SU-DHL-6 (cell line): Measurements from ENCODE around the gene CHRNB4.

Experiments used
- H2AFZ ChIP-seq: fragments of 200-600 bp; sonication (generic); 2 replicates; pipeline ENCODE4 v1.6.1; 2014; ENCODE audit warnings: low read depth, mild to moderate bottlenecking, moderate library complexity, mixed read lengths, antibody characterized with exemption, low read length; ENCODE audit not compliant: severe bottlenecking
- H3F3A ChIP-seq: fragments of 200-600 bp; shearing (Covaris generic); 2 replicates; pipeline ENCODE4 v1.6.0; 2016; ENCODE audit warnings: antibody characterized with exemption, mild to moderate bottlenecking; ENCODE audit not compliant: insufficient read depth
- H3K27ac ChIP-seq: fragments of 200-600 bp; sonication (generic); 2 replicates; pipeline ENCODE4 v1.5.1; 2016; ENCODE audit warnings: low read depth, mild to moderate bottlenecking, low read length, moderate library complexity, mixed read lengths
- H3K27me3 ChIP-seq: fragments of 200-600 bp; sonication (generic), shearing (Covaris generic); 2 replicates; pipeline ENCODE4 v1.6.0; 2014; ENCODE audit warnings: mild to moderate bottlenecking, low read length
- H3K36me3 ChIP-seq: fragments of 200-600 bp; sonication (generic); 2 replicates; pipeline ENCODE4 v1.6.1; 2014; ENCODE audit warnings: mild to moderate bottlenecking, low read length, mixed read lengths
- H3K4me2 ChIP-seq: fragments of 300-600, 200-600 bp; shearing (Covaris generic), sonication (generic); 2 replicates; pipeline ENCODE4 v1.6.0; 2014; ENCODE audit warnings: low read length, low read depth, mild to moderate bottlenecking; ENCODE audit not compliant: poor library complexity, severe bottlenecking
- H3K4me3 ChIP-seq: fragments of 200-600 bp; sonication (generic); 2 replicates; pipeline ENCODE4 v1.5.1; 2014; ENCODE audit warnings: antibody characterized with exemption, low read length, mild to moderate bottlenecking, mixed read lengths; ENCODE audit not compliant: insufficient read depth, poor library complexity, severe bottlenecking
- H3K79me2 ChIP-seq: fragments of 200-600 bp; sonication (generic); 2 replicates; pipeline ENCODE4 v1.6.1; 2014; ENCODE audit warnings: mild to moderate bottlenecking, low read length, moderate library complexity; ENCODE audit not compliant: insufficient read depth
- H3K9ac ChIP-seq: fragments of 200-600 bp; sonication (generic); 2 replicates; pipeline ENCODE4 v1.7.0; 2014; ENCODE audit warnings: mild to moderate bottlenecking, low read length
- H3K9me2 ChIP-seq: fragments of 200-600 bp; sonication (generic); replicated peaks from 2 replicates; pipeline ENCODE4 v1.6.1; 2014; ENCODE audit warnings: low read length; ENCODE audit not compliant: insufficient read depth
- H3K9me3 ChIP-seq: fragments of 200-600 bp; sonication (generic); 2 replicates; pipeline ENCODE4 v1.6.1; 2014; ENCODE audit warnings: low read length, mixed read lengths; ENCODE audit not compliant: insufficient read depth
- H4K20me1 ChIP-seq: fragments of 200-600 bp; sonication (generic); 2 replicates; pipeline ENCODE4 v1.6.1; 2014; ENCODE audit warnings: low read depth, mild to moderate bottlenecking, antibody characterized with exemption, low read length, moderate library complexity, mixed read lengths
- CTCF ChIP-seq: fragments of 200-600 bp; sonication (generic); IDR thresholded peaks from one replicate; pipeline ENCODE4 v1.5.1; 2017; ENCODE audit warnings: antibody characterized with exemption, mild to moderate bottlenecking, low read length, moderate library complexity; ENCODE audit not compliant: insufficient read depth, poor library complexity, severe bottlenecking
- EZH2phosphoT487 ChIP-seq: fragments of 200-600 bp; sonication (generic), shearing (Covaris generic); conservative IDR thresholded peaks from 2 replicates; pipeline ENCODE4 v1.6.1; 2018; ENCODE audit warnings: mild to moderate bottlenecking, antibody characterized with exemption, low read length, moderate library complexity, mixed read lengths

The CHRNB4 gene

GRCh38 chr15:78620527-78621421 lies 20.2 kb downstream of the CHRNB4 start, which contains the start of gene CHRNA3:
Gene CHRNA3, minus strand, starts transcription at chr15:78620996. Its CDS starts 202 bp downstream, at chr15:78620794.
- TF ChIP-seq EZH2phosphoT487 (no peak), CTCF (no peak)
- Histone ChIP-seq H3K27ac (no peak within 1 kb of the TSS), H3K9ac (no peak within 1 kb of the TSS), H3K36me3 (no peaks in the 10 kb centered on the region), H4K20me1 (no peaks in the 10 kb centered on the region), H3K4me2 (no peak within 1 kb of the TSS), H3K4me3 (no peak within 1 kb of the TSS), H3K27me3 (no peaks in the 10 kb centered on the region), H3K79me2 (no peaks in the 10 kb centered on the region), H3K9me3 (no peaks in the 10 kb centered on the region), H2AFZ (no peak within 1 kb of the TSS), H3F3A (no peaks in the 10 kb centered on the region), H3K9me2 (no peaks in the 10 kb centered on the region)

GRCh38 chr15:78620021-78620526 lies 20.9 kb downstream of the CHRNB4 start:
- no peak overlapping the region for H3K9ac ChIP-seq
- no peaks in the 10 kb centered on the region for H3K27me3 ChIP-seq
- H3K4me3 ChIP-seq: no peak overlapping the region
- H3K79me2 ChIP-seq: no peaks in the 10 kb centered on the region
- no peaks in the 10 kb centered on the region for H3K36me3 ChIP-seq
- no peaks in the 10 kb centered on the region for H3F3A ChIP-seq
- no peaks in the 10 kb centered on the region for H4K20me1 ChIP-seq
- no peak overlapping the region for H3K27ac ChIP-seq
- TF ChIP-seq EZH2phosphoT487: no peak
- TF ChIP-seq CTCF: no peak
- H3K4me2 ChIP-seq: no peak overlapping the region
- no peaks in the 10 kb centered on the region for H3K9me2 ChIP-seq
- no peak overlapping the region for H2AFZ ChIP-seq
- no peaks in the 10 kb centered on the region for H3K9me3 ChIP-seq

GRCh38 chr15:78619022-78619950 lies 21.7 kb downstream of the CHRNB4 start:
- Histone ChIP-seq H2AFZ (no peak overlapping the region), H3K27ac (no peak overlapping the region), H4K20me1 (no peaks in the 10 kb centered on the region), H3K79me2 (no peaks in the 10 kb centered on the region), H3K27me3 (no peaks in the 10 kb centered on the region), H3K9me2 (no peaks in the 10 kb centered on the region), H3K9me3 (no peaks in the 10 kb centered on the region), H3K4me3 (no peak overlapping the region), H3K9ac (no peak overlapping the region), H3K36me3 (no peaks in the 10 kb centered on the region), H3F3A (no peaks in the 10 kb centered on the region), H3K4me2 (no peak overlapping the region)
- TF ChIP-seq EZH2phosphoT487 (no peak), CTCF (no peak)
